ENCODE measurements around the gene MXRA7. TPM values are rescaled to one million over a fixed set of nuclear protein-coding genes. Genes with fewer than 3 reads are reported as not detected.
A peak's percentile ranks its signal among the peaks of the same experiment; 100 is the strongest.

Gene MXRA7
- total and polyA plus RNA-seq, 2 experiments from 2014 or later, result 48.0 to 625 TPM

DNA sequence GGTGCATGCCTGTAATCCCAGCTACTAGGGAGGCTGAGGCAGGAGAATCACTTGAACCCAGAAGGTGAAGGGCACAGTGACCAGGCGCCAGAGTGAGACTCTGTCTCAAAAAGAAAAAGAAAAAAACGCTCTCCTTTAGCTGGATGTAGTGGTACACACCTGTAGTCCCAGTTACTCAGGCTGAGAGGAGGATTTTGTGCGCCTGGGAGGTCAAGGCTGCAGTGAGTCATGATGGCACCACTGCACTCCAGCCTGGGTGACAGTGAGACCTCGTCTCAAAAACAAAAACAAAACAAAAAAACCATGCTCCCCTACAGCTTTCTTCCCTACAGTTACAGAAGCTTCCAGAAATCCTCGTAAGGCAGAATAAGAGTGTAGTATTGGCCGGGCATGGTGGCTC is 34.1 kb downstream of the MXRA7 start:
- Histone ChIP-seq H3K9me3 (ENCODE audit: low read depth) (no peaks in the 10 kb centered on the region), H4K20me1 (ENCODE audit: insufficient read depth) (no peaks in the 10 kb centered on the region), H3K27ac (no peak overlapping the region), H3K79me2 (ENCODE audit: insufficient read depth) (peaks cover 2% of the 10 kb centered on the region), H3K9ac (no peak overlapping the region), H3K36me3 (ENCODE audit: low read depth) (peaks cover 20% of the 10 kb centered on the region; the same call in 1 of the 2 replicates), H2AFZ (no peak overlapping the region), H3K9me2 (ENCODE audit: insufficient read depth) (no peaks in the 10 kb centered on the region), H3K4me3 (no peak overlapping the region), H3K4me1 (ENCODE audit: insufficient read depth) (peaks cover 19% of the 10 kb centered on the region), H3F3A (ENCODE audit: insufficient read depth) (peaks cover 49% of the 10 kb centered on the region), H3K27me3 (replicated peaks; ENCODE audit: insufficient read depth) (no peaks in the 10 kb centered on the region), H3K4me2 (ENCODE audit: unreplicated experiment) (no peak overlapping the region)
- in situ Hi-C loops (cut with MboI), result no loop called here
- no peak for TF ChIP-seq EZH2phosphoT487 (IDR thresholded peaks at IDR 0.05; ENCODE audit: insufficient read depth, low read depth)
- no peak for TF ChIP-seq EZH2 (IDR thresholded peaks at IDR 0.05; ENCODE audit: insufficient read depth, poor library complexity, severe bottlenecking)
- WGBS, 2 experiments (ENCODE audit: low coverage in 1 of 2, low lambda C conversion rate in 2 of 2, missing lambda C conversion rate in 2 of 2), result 95 to 96% methylated on average over 6 of the region's 6 CpGs
- no peak for DNase-seq

DNA sequence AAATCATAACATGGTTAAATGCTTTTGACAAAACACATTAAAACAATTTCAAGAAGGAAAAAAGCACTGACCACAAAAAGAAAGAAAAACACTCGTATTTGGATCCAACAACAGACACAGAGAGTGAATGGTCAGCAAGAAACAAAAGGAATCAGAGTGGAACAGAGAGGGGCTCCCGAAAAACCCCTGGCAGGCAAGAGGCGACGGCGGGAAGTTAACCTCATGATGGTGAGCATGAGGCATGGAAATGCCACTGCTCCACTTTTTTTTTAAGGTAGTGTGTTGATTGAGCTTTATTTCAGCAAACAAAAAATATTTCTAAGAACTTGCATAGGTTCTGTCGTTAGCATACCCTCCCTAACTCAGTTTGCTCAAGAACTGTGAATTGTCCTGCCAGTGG is 35.1 kb downstream of the MXRA7 start:
- TF ChIP-seq EZH2 (IDR thresholded peaks at IDR 0.05; ENCODE audit: insufficient read depth, poor library complexity, severe bottlenecking) (no peak), EZH2phosphoT487 (IDR thresholded peaks at IDR 0.05; ENCODE audit: insufficient read depth, low read depth) (no peak)
- 92% methylated on average over 6 of the region's 6 CpGs for WGBS, 2 experiments (ENCODE audit: low coverage in 1 of 2, low lambda C conversion rate in 2 of 2, missing lambda C conversion rate in 2 of 2)
- DNase-seq, result no peak
- no peak overlapping the region for H3K4me3 ChIP-seq
- no peak overlapping the region for H3K9ac ChIP-seq
- no peaks in the 10 kb centered on the region for H3K9me3 ChIP-seq (ENCODE audit: low read depth)
- no peaks in the 10 kb centered on the region for H3K9me2 ChIP-seq (ENCODE audit: insufficient read depth)
- in situ Hi-C loops (cut with MboI), result no loop called here
- no peak overlapping the region for H3K4me2 ChIP-seq (ENCODE audit: unreplicated experiment)
- no peak overlapping the region for H3K27ac ChIP-seq
- no peak overlapping the region for H2AFZ ChIP-seq
- H3K79me2 ChIP-seq (ENCODE audit: insufficient read depth), result no peaks in the 10 kb centered on the region; the same call in 1 of the 2 replicates
- no peaks in the 10 kb centered on the region for H3K27me3 ChIP-seq (replicated peaks; ENCODE audit: insufficient read depth)
- peaks cover 45% of the 10 kb centered on the region for H3F3A ChIP-seq (ENCODE audit: insufficient read depth)
- no peaks in the 10 kb centered on the region for H4K20me1 ChIP-seq (ENCODE audit: insufficient read depth)
- H3K4me1 ChIP-seq (ENCODE audit: insufficient read depth), result peaks cover 23% of the 10 kb centered on the region
- peaks cover 17% of the 10 kb centered on the region; the same call in 1 of the 2 replicates for H3K36me3 ChIP-seq (ENCODE audit: low read depth)

DNA sequence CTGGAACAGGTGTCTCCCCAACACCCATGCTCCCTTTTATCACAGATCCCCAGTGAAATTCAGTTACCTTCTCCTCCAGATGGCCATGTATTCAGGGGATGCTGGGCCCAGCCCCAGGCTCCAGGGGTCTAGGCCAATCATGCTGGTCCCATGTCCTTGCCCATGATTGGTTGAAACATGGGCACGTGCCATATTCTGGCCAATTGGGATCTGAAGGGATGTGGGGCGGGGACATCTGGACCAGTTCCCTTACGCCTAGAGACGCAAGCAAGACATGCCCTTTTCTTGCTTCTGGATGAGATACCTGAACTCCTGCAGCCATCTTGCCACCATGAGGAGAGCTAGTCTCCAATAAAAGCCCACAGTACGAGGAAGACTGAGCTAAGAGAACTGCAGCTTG is 36.2 kb downstream of the MXRA7 start:
- Histone ChIP-seq H3F3A (ENCODE audit: insufficient read depth) (peaks cover 41% of the 10 kb centered on the region), H4K20me1 (ENCODE audit: insufficient read depth) (no peaks in the 10 kb centered on the region), H3K4me1 (ENCODE audit: insufficient read depth) (peaks cover 23% of the 10 kb centered on the region), H3K27me3 (replicated peaks; ENCODE audit: insufficient read depth) (no peaks in the 10 kb centered on the region), H3K4me3 (no peak overlapping the region), H3K79me2 (ENCODE audit: insufficient read depth) (no peaks in the 10 kb centered on the region), H3K9me2 (ENCODE audit: insufficient read depth) (no peaks in the 10 kb centered on the region), H3K9ac (no peak overlapping the region), H3K4me2 (ENCODE audit: unreplicated experiment) (no peak overlapping the region), H2AFZ (no peak overlapping the region), H3K9me3 (ENCODE audit: low read depth) (no peaks in the 10 kb centered on the region), H3K36me3 (ENCODE audit: low read depth) (peaks cover 14% of the 10 kb centered on the region; the same call in 1 of the 2 replicates), H3K27ac (no peak overlapping the region)
- in situ Hi-C loops (cut with MboI), result no loop called here
- TF ChIP-seq EZH2 (IDR thresholded peaks at IDR 0.05; ENCODE audit: insufficient read depth, poor library complexity, severe bottlenecking), result no peak
- no peak for DNase-seq
- 89 to 93% methylated on average over 5 of the region's 5 CpGs for WGBS, 2 experiments (ENCODE audit: low coverage in 1 of 2, low lambda C conversion rate in 2 of 2, missing lambda C conversion rate in 2 of 2)

DNA sequence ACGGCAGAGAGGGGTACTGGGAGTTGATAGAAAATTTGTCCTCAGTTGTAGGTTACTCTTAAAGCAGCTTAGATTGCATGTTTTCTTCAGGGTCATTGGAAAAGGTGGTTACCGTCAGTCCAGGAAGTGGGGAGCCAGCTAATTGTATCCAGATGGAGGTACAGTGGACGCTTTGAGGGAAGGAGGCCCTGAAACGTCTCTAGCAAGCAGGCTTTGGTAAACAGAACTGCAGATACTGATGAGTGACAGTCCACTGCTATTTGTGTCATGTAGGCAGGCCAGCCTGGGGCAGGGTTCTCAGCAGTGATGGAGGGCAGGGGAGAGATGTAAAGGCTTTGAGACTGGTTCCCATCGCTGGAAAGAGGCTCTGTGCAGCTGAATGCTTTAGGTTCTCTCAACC is 37.0 kb downstream of the MXRA7 start:
- peak; percentile 30 for DNase-seq
- in situ Hi-C loops (cut with MboI), result no loop called here
- peak overlapping the region; percentile 21 for H3K27ac ChIP-seq

DNA sequence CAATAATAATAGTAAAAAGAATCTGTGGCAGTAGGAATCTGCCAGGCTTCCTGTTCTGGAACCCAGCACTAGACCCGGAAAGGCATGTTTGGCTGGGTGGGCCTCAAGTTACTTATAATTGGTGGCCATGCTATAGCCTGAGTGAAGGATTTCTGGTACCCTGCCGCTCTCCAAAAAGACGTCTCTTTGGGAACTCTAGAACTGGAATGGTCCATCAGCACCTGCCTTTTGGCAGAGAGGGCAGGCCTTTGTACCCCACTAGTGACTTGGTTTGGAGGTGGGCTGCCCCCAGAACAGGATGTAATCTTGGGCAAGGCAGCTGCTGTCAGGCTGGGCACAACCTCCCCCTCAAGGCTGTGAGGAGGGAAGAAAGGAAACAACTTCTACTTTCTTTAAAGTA is 37.9 kb downstream of the MXRA7 start:
- Histone ChIP-seq H3K27ac (peak overlapping the region; percentile 21), H3K36me3 (ENCODE audit: low read depth) (peaks cover 5% of the 10 kb centered on the region; the same call in 1 of the 2 replicates), H3K79me2 (ENCODE audit: insufficient read depth) (no peaks in the 10 kb centered on the region), H2AFZ (no peak overlapping the region), H3K27me3 (replicated peaks; ENCODE audit: insufficient read depth) (no peaks in the 10 kb centered on the region), H3K4me3 (peak overlapping the region; percentile 81), H4K20me1 (ENCODE audit: insufficient read depth) (no peaks in the 10 kb centered on the region), H3K9ac (peak overlapping the region; percentile 80; the same call in 1 of the 2 replicates), H3F3A (ENCODE audit: insufficient read depth) (peaks cover 41% of the 10 kb centered on the region), H3K9me3 (ENCODE audit: low read depth) (no peaks in the 10 kb centered on the region), H3K4me1 (ENCODE audit: insufficient read depth) (peaks cover 30% of the 10 kb centered on the region), H3K9me2 (ENCODE audit: insufficient read depth) (no peaks in the 10 kb centered on the region), H3K4me2 (ENCODE audit: unreplicated experiment) (peak overlapping the region; percentile 87)
- no peak for TF ChIP-seq EZH2phosphoT487 (IDR thresholded peaks at IDR 0.05; ENCODE audit: insufficient read depth, low read depth)
- no peak for TF ChIP-seq EZH2 (IDR thresholded peaks at IDR 0.05; ENCODE audit: insufficient read depth, poor library complexity, severe bottlenecking)
- 92 to 94% methylated on average over 3 of the region's 3 CpGs for WGBS, 2 experiments (ENCODE audit: low coverage in 1 of 2, low lambda C conversion rate in 2 of 2, missing lambda C conversion rate in 2 of 2)
- in situ Hi-C loops (cut with MboI), result no loop called here
- DNase-seq, result no peak

More for the DNA sequence above, 37.0 kb downstream of the MXRA7 start:
- Histone ChIP-seq H3F3A (ENCODE audit: insufficient read depth) (peaks cover 41% of the 10 kb centered on the region), H3K9ac (no peak overlapping the region), H3K9me3 (ENCODE audit: low read depth) (no peaks in the 10 kb centered on the region), H3K27me3 (replicated peaks; ENCODE audit: insufficient read depth) (no peaks in the 10 kb centered on the region), H3K4me2 (ENCODE audit: unreplicated experiment) (peak overlapping the region; percentile 7), H3K9me2 (ENCODE audit: insufficient read depth) (no peaks in the 10 kb centered on the region), H2AFZ (no peak overlapping the region), H3K4me3 (no peak overlapping the region), H3K4me1 (ENCODE audit: insufficient read depth) (peaks cover 25% of the 10 kb centered on the region), H3K79me2 (ENCODE audit: insufficient read depth) (no peaks in the 10 kb centered on the region), H3K36me3 (ENCODE audit: low read depth) (peaks cover 7% of the 10 kb centered on the region; the same call in 1 of the 2 replicates), H4K20me1 (ENCODE audit: insufficient read depth) (no peaks in the 10 kb centered on the region)
- TF ChIP-seq EZH2 (IDR thresholded peaks at IDR 0.05; ENCODE audit: insufficient read depth, poor library complexity, severe bottlenecking) (no peak), EZH2phosphoT487 (IDR thresholded peaks at IDR 0.05; ENCODE audit: insufficient read depth, low read depth) (no peak)
- WGBS, 2 experiments (ENCODE audit: low coverage in 1 of 2, low lambda C conversion rate in 2 of 2, missing lambda C conversion rate in 2 of 2), result 69 to 72% methylated on average over 5 of the region's 5 CpGs
